Activated CD8-positive, alpha-beta memory T cell treated with anti-CD3 and anti-CD28 coated beads for 24 hours (primary cell): ENCODE data around the gene DEK.

Source experiments
- DNase-seq: peaks from one replicate; pipeline ENCODE4 v3.0.0-alpha.2; 2020

DEK gene

DNA sequence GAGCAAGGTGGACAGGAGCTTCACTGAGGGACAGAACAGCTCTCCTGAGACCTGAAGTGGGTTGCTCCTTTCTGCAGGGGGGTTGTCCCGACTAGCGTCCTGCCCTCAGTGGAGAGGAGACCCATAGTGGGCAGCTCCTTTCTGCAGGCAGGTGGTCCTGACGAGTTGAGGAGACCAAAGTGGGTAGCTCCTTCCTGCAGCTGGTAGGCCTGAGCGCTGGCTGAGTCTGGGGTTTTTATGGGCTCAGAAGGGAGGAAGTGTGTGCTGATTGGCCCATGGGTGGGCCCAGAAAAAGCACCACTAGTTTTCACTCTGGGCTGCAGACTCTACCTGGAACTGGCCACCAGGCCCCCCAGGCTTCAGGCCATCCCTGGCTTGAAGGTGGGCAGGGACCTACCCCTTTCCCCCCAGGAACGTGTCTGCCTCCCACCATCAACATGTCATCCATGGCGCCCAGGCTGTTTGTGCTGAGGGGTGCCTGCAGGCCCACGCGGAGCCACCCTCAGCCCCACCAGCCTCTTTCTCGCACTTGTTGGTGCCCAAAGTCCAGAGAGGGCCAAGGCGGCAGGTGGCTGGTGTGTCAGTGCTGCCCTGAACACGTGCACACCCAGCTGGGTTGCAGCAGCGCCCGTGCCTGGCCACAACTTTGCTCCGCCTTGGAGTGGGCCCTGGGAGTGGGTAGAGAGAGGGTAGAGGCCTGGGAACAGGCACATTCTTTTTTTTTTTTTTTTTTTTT is 1.6 kb upstream of the DEK start:
- DNase-seq, result no peak

DNA sequence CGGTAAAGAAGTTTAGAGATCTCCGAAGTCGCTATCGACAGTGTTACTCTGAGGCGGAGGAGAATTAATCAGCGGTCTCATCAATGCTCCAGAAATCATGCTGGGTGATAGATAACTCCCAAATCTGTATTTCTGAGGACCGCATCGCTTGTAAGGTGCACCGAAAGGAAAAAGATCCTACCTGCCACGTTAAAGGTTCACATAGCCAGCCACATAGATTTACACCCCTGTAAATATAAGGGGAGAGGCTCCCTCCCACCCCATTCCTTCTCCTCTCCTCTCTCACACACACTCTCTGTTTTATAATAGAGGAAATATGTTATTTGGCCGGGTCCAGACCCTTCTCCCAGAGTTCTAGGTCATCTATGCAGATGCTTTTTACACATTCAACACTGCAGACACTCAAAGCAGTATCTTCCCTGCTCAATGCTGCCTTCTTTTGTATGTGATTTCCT is 620 bp upstream of the DEK start:
- DNase-seq, result no peak

DNA sequence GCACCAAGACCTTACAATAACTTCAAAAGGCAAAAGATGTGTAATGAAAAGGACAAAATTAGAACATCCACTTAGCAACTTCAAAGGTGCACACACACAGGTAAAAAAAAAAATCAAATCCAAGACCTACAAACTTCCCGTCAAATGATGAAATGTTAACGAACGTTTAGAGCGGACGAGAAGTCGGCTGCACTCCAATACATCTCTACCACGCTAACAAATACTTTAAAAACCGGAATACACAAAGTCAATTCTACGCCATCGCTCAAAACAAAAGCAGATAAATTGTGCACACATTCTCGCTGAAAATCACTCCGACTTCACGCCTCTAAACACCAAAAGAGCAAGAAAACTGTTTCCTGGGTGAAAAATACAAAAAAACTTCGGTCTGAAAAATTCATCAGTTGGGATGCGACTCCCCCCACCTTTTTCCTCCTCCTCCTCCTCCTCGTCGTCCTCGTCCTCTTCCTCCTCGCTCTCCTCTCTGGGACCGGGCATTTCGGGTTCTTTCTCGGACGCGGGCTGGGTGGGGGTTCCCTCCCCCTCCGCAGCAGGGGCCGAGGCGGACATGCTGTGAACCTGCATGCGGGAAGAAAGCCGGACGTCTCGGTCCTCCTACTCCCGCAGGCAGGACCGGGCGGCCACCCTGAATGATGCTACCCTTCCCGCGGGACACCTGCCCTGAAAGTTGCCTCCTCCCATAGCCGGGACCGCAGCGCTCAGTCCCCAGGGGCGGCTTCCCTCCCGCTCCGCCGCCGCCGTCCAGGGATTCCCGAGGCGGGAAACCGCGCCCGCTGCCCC is 712 bp downstream of the DEK start:
- DNase-seq, result peak; percentile 78

DNA sequence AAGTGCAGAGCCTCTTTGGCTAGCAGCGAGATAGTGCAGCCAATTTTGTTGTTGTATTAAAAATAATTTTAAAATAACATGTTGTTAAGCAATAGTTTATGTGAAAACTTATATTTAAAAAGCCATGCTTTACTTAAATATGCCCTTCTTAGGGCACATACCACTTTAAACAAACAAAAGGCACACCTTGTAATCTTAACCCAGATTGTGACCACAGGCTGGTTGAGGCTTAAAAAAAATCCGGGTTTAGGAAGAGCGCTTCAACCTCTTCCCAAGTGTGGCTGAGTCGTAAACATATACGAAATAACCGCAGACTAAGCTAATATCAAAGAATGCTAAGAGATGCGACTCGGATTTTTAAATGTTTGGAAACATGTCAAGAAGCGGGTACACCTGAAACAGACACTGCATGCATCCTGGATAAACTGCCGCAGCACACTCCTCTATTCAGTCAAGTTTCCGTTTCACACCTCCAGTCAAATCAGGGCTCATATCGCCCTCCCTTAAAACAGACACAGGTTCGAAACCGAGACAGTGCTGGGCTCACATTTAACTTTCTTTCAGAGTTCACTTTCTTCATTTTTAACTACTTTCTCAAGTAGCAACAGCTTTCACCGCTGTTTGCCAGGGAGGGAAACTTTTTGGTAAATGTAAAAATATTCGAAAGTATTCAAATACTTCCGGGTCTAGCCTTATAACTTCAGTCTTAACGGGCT is 1.5 kb downstream of the DEK start:
- DNase-seq, result no peak

DNA sequence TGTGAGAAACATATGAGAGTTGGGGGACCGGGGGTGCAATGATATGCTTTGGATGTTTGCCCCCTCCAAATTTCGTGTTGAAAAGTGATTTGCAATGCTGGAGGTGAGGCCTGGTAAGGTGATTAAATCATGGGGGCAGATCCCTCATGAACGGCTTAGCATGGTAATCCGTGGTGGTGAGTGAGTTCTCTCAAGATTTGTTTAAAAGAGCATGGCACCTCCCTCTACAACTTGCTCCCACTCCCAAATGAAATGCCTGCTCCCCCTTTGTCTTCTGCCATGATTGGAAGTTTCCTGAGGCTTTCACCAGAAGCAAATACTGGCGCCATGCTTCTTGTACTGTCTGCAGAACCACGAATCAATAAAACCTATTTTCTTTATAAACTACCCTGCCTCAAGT is 2.5 kb downstream of the DEK start:
- DNase-seq, result no peak

DNA sequence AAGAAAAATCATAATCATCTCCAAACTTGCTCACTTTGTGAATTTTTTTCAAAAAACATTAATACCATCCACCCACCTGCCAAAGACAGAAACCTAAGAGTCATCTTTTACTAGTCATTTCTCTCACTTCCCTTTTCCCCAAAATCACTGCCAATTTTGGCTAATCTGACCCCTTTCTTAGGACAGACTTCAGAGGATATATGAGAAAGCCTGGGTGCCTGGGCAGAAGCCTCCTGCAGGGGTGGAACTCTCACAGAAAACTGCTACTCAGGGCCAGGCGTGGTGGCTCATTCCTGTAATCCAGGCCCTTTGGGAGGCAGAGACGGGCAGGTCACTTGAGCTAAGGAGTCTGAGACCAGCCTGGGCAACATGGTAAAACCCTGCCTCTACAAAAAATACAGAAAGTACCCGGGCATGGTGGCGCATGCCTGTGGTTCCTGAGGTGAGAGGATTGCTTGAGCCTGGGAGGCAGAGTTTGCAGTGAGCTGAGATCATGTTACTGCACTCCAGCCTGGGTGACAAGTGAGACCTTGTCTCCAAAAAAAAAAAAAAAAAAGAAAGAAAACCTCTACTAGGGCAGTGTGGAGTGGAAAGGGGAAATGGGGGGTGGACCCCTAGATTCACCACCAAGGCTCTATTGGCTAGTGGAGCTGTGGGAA is 3.8 kb downstream of the DEK start:
- no peak for DNase-seq

DNA sequence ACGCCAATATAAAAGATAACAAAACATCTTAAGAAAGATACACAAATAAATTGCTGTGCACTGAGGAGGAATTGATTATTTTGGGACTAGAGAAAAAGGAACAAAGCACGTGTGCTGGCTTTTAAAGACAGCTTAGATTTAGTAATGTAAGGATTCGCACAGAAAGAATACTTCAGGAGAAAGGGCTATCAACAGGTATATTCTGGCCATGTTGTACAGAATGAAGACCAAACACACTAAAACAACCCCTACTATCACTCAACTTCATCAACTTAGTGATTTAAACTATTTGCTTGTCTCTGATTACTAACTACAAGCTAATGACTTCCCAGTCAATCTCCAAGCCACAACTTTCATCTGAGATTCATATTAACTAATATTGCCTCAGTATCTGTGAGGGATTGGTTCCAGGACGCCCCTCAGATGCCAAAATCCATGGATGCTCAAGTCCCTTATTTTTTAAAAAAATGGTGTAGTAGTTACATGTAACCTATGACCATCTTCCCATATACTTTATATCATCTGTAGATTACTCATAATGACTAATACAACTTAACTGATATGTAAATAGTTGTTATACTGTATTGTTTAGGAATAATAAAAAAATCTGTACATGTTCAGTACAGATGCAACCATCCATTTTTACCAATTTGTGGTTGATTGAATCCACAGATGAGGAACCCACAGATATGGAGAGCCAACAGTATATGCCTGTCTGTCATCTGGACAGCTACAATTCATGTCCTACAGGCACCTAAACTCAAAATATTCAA is 4.5 kb downstream of the DEK start:
- no peak for DNase-seq

DNA sequence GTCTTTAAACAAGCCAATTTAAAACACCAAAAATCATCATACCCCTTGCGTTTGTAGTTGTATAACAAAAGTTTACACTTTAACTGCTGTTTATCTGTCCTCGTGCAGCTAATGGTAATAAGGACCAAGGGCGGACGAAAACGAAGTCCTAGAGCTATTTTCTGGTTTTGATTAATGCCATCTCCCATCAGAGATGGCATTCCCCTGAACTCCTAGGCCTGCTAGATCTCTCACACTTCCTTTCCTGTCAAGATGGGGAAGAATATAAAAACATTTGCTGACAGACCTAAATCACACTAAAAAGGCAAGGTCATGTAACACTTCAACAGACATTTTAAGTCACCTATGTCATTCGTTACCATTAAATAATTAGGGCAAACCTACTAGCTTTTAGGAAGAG is 9.5 kb downstream of the DEK start:
- no peak for DNase-seq

DNA sequence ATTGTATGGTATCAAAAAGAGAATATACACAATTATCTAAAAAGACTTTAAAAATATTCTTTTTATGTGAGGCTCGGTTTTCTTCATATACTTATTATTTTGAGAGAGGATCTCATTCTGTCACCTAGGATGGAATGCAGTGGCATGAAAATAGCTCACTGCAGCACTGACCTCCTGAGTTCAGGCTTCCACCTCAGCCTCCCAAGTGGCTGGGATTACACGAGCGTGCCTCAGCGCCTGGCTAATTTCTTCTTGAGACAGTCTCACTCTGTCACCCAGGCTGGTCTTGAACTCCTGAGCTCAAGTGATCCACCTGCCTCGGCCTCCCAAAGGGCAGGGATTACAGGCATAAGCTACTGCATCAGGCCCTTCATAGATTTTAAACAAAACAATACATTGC is 10.7 kb downstream of the DEK start:
- no peak for DNase-seq

DNA sequence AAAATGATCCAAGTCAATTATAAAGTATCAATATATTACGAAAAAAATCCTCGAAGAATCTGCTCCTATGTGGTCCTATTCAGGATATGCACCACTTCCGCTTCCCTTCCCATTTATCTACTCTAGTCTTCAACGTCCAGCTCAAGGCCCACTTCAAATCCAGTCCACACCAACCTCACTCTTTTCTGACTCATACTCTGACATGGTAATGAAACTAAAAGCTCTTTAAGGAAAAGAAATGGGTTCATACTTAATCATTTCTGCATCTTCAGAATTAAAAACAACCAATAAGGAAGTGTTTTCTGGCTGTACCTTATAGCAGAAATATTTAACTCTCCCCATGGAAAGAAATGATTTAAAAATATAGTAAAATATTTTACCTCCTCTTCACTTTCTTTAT is 15.1 kb downstream of the DEK start:
- no peak for DNase-seq

DNA sequence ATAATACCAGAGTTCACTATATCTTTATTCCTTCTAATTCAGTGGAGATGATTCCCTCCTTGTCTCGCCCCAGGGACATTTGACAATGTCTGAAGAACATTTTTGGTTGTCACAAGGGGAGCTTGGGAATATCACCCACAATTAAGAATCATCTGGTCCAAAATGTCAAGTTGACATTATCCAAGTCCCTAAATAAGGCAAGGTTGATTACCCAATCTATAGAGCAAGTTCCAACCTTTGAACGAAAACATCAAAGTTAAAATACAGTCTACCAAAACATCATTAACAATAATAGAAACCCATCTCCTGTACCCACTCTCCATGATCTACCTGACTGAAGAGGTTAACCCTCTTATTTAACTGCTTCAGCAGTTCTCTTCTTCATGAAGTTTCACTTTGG is 15.6 kb downstream of the DEK start:
- no peak for DNase-seq

DNA sequence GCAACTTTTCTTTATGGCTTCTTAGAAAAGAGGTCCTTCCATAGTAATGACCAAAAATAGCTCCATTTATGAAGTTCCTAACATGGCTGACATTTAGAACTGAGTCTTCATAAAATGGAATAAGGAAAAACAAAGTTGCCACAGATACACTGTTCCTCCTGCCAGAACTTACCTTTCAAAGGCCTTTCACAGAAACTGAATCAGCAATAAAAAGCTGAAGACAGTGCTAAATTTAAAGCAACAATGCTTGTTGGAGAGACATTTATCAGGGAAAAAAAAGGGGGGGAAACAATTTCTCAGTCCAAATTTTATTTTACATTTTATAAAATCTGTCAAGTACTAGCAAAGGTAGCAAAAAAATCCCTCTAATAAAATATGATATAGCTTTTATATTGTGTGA is 17.3 kb downstream of the DEK start:
- no peak for DNase-seq

DNA sequence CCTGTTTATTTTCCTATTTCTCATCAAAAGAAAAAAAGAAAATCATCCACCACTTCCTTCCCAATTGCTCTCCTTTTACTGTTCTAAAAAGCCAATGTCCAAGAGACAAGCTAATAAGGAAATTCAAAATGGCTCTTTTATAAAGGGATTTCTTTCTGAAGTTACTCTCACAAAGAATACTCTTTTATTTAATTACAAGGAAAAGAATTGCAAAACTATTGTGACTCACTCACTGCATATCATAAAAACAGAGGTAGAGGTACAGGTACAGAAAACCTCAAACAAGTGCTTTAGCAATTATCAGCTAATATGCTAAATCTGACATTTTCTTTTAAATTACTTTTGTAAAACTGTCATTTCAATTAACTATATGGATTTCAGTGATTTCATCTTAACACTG is 18.1 kb downstream of the DEK start:
- DNase-seq, result no peak

DNA sequence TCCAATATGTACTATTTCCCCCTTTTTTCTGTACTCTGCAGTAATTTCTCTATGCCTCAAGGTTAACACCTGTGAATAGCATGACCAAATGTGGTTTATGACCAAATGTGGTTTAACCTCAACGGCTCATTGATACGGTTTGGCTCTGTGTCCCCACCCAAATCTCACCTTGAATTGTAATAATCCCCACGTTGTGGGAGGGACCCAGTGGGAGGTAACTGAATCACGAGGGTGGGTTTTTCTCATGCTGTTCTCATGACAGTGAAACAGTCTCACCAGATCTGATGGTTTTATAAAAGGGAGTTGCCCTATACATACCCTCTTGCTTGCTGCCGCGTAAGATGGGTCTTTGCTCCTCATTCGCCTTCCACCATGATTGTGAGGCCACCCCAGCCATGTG is 18.7 kb downstream of the DEK start:
- DNase-seq, result no peak

DNA sequence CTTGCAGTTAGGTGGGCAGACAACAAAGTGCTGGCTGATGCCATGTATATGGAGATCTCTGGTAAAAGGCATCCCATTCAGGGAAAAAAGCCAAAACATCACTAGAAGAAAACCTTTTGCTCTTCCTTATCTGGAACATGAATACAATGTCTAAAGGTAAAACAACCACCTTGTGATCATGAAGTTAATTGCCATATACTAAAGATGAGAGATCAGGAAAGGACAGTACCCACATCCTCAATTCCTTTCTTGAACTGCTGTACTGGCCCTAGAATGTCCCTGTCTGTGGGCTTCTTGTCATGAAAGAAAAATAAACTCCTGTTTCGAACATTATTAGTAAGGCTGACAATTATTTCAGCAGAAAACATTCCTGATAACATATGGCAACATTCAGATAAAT is 19.3 kb downstream of the DEK start:
- no peak for DNase-seq

DNA sequence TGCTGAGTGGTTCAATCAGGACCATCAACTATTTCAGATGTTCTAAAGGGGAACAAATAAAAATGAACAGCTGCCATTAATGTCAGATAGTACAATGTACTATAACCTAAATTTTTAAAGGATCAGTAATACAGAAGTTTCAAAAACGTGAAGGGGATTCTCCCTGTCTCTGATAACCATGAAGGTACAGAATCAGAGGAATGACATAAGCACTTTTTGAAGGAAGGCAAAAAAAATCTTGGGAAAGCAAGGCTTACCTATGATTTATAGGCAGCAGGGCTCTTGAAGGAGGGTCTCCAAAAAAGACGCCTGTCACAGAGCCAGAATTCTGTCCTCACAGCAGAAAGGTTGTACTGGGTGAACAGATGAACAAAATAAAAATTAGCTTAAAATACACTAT is 20.1 kb downstream of the DEK start:
- DNase-seq, result no peak

DNA sequence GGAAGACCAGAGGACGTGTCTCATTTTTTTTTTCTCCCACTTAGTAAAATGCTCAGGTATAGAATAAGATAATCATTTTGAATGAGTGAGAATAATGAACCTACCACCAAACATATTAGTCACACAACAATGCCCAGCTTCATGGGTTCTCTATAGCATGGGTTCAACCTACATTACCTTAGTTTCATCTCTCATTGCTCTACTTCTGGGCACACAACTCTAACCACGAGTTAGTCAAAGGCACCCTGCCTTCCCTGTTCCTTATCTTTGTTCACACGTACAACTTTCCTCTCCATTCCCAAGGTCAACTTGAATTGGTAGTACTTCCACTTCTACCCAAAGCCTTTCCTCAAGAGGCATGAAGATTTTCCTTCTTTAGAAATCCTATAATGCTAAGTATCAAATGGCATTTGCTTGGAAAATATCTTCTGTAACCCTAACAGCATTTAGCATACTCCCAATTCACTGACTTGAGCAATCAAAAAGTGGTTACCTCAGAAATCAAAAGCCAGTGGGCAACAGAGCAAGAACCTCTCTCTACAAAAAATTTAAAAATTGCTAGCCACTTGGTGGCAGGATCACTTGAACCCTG is 20.9 kb downstream of the DEK start:
- no peak for DNase-seq

DNA sequence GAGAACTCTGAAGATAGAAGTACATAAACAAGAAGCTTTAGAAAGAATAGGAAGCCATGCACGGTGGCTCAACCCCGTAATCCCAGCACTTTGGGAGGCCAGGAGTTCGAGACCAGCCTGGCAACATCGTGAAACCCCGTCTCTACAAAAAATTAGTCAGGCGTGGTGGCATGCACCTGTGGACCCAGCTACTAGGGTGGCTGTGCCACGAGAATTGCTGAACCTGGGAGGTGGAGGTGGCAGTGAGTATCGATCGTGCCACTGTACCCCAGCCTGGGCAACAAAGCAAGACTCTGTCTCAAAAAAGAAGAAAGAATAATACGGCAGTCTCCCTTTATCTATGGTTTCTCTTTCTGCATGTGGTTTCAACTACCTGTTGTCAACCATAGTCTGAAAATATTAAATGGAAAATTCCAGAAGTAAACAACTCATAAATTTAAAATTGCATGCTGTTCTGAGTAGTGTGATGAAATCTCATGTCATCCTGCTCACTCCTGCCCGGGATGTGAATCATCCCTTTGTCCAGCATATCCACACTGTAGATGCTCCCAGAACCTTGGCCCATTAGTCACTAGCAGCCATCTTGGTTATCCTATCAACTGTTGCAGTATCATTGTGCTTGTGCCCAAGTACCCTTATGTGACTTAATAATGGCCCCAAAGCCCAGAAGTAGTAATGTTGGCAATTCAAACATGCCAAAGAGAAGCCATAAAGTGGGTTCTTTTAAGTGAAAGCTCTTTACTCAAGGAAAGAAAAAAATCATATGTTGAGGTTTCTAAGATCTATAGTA is 22.1 kb downstream of the DEK start:
- DNase-seq, result no peak

DNA sequence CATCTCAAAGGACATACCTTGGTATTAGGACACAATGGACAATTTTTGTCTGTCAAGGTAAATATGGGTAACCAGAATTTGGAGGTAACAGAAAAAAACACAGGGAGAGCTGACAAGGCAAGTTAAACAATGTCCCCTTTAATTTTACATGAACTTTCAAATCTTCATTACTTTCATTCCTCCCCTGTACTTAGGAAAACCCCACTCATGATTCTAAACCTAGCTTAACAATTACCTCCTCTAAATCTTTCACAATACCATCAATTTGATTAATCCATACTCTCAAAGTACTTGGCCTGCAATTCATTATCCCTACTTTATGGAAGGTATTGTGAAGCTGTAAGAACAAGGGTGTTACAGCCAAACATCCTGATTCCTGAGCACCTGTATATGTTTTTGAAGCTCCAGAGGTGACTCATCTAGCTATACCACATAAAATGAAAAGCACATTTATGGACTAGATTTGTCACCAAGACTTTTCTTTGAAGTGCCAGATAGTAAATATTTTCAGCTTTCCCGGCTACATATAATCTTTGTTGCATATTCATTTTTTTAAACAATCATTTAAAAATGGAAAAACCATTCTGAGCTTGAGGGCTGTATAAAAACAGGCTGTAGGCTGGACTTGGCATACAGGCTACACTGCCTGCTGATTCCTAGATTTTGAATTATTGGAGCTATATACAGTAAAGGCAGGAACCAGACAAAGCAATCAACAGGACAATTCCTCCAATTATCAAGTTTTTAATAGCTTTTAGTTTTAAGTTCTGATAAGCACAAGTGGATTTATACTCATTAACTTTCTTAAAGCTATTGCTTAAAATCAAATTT is 22.9 kb downstream of the DEK start:
- no peak for DNase-seq

DNA sequence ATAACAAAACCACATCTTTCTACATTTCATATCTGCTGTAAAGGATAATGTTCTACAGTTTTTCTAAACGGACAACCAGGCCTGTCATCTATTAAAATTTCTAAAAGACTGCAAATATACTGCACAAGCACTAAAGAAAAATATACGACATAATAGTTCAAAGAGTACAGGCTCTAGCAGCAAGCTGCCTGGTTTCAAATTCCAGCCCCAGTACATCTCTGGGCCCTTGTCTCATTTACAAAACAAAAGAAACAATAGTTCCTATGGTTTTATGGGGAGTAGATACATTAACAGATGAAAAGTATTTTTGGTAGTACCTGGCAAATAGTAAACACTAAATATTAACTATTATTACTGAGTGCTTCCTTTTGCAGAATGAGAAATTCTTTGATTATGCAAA is 24.1 kb downstream of the DEK start:
- DNase-seq, result no peak
